ENCODE results near the gene LAT.

DNA sequence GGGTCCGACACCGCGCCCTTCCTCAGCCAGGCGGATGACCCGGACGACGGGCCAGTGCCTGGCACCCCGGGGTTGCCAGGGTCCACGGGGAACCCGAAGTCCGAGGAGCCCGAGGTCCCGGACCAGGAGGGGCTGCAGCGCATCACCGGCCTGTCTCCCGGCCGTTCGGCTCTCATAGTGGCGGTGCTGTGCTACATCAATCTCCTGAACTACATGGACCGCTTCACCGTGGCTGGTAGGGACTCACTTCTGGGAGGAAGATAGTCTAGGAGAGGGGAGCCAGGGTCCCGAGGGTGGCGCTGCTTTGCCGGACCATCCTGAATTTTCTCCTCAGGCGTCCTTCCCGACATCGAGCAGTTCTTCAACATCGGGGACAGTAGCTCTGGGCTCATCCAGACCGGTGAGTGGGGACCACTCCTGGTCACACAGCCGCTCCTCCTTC lies 9.7 kb upstream of the LAT start:
- TF ChIP-seq POLR2A (IDR thresholded peaks at IDR 0.05; ENCODE audit: low read length): no peak
- no peak for TF ChIP-seq GATA1 (IDR thresholded peaks at IDR 0.05; ENCODE audit: low read depth, low read length)
